DOHH2 (cell line): ENCODE results near the gene ATP6V0E1.

ENCODE experiments used
- H3F3A ChIP-seq: fragments of 200-600 bp; sonication (generic), shearing (Covaris generic); 2 replicates; pipeline ENCODE4 v1.6.0; 2016; ENCODE audit warnings: antibody characterized with exemption, mild to moderate bottlenecking; ENCODE audit not compliant: control insufficient read depth, insufficient read depth
- H3K27ac ChIP-seq: fragments of 200-600 bp; sonication (generic); 2 replicates; pipeline ENCODE4 v1.5.1; 2014; ENCODE audit warnings: low read depth, mild to moderate bottlenecking, low read length, moderate library complexity
- H3K27me3 ChIP-seq: fragments of 200-600 bp; sonication (generic); 2 replicates; pipeline ENCODE4 v1.6.1; 2014; ENCODE audit warnings: mild to moderate bottlenecking, low read length, mixed read lengths; ENCODE audit not compliant: control insufficient read depth
- H3K36me3 ChIP-seq: fragments of 200-600 bp; sonication (generic); 2 replicates; pipeline ENCODE4 v1.6.1; 2014; ENCODE audit warnings: mild to moderate bottlenecking, low read length, moderate library complexity, mixed read lengths; ENCODE audit not compliant: control insufficient read depth
- H3K4me1 ChIP-seq: fragments of 200-600 bp; sonication (generic); 2 replicates; pipeline ENCODE4 v1.6.1; 2014; ENCODE audit warnings: mild to moderate bottlenecking, low read length, mixed read lengths; ENCODE audit not compliant: control insufficient read depth
- H3K4me2 ChIP-seq: fragments of 200-600 bp; sonication (generic); 2 replicates; pipeline ENCODE4 v1.6.0; 2014; ENCODE audit warnings: mild to moderate bottlenecking, low read length, moderate library complexity
- H3K4me3 ChIP-seq: fragments of 200-600 bp; sonication (generic); 2 replicates; pipeline ENCODE4 v1.5.1; 2014; ENCODE audit warnings: mild to moderate bottlenecking, low read length, mixed read lengths
- H3K79me2 ChIP-seq: fragments of 200-600 bp; sonication (generic); 2 replicates; pipeline ENCODE4 v1.6.1; 2014; ENCODE audit warnings: mild to moderate bottlenecking, low read length, mixed read lengths; ENCODE audit not compliant: control insufficient read depth
- H3K9me2 ChIP-seq: fragments of 200-600 bp; sonication (generic); replicated peaks from 2 replicates; pipeline ENCODE4 v1.6.1; 2014; ENCODE audit warnings: mild to moderate bottlenecking, low read length, mixed read lengths; ENCODE audit not compliant: control insufficient read depth
- H3K9me3 ChIP-seq: fragments of 200-600 bp; sonication (generic); 2 replicates; pipeline ENCODE4 v1.6.1; 2014; ENCODE audit warnings: antibody characterized with exemption, low read length, mixed read lengths; ENCODE audit not compliant: control insufficient read depth, insufficient read depth
- H4K20me1 ChIP-seq: fragments of 200-600 bp; sonication (generic); 2 replicates; pipeline ENCODE4 v1.6.0; 2014; ENCODE audit warnings: low read depth, mild to moderate bottlenecking, antibody characterized with exemption, low read length, moderate library complexity; ENCODE audit not compliant: control insufficient read depth, insufficient read depth
- CTCF ChIP-seq: fragments of 200-600 bp; sonication (generic); IDR thresholded peaks from one replicate; pipeline ENCODE4 v1.5.1; 2014; ENCODE audit warnings: antibody characterized with exemption, mild to moderate bottlenecking, low read depth, low read length; ENCODE audit not compliant: poor library complexity, severe bottlenecking
- EZH2phosphoT487 ChIP-seq: fragments of 200-600 bp; sonication (generic); IDR thresholded peaks from 2 replicates; pipeline ENCODE4 v1.6.1; 2017; ENCODE audit warnings: borderline replicate concordance, mild to moderate bottlenecking, antibody characterized with exemption, low read length, moderate library complexity, mixed read lengths

The ATP6V0E1 gene

GRCh38 chr5:172946146-172946545, 37.4 kb upstream of the ATP6V0E1 start:
- Histone ChIP-seq H3F3A (no peaks in the 10 kb centered on the region), H3K9me2 (no peaks in the 10 kb centered on the region), H3K4me1 (no peaks in the 10 kb centered on the region), H3K4me3 (no peak overlapping the region), H4K20me1 (no peaks in the 10 kb centered on the region; the same call in 1 of the 2 replicates), H3K27me3 (no peaks in the 10 kb centered on the region), H3K27ac (no peak overlapping the region), H3K79me2 (no peaks in the 10 kb centered on the region), H3K36me3 (no peaks in the 10 kb centered on the region), H3K4me2 (no peak overlapping the region), H3K9me3 (no peaks in the 10 kb centered on the region)
- TF ChIP-seq CTCF (no peak), EZH2phosphoT487 (no peak)

GRCh38 chr5:172949426-172949825, 34.1 kb upstream of the ATP6V0E1 start:
- no peaks in the 10 kb centered on the region for H3K36me3 ChIP-seq
- H3K4me2 ChIP-seq, result no peak overlapping the region
- H3K27me3 ChIP-seq, result no peaks in the 10 kb centered on the region
- no peaks in the 10 kb centered on the region for H3F3A ChIP-seq
- H3K4me3 ChIP-seq, result no peak overlapping the region
- H4K20me1 ChIP-seq, result no peaks in the 10 kb centered on the region
- TF ChIP-seq CTCF, result no peak
- no peak for TF ChIP-seq EZH2phosphoT487
- no peaks in the 10 kb centered on the region for H3K9me3 ChIP-seq
- H3K79me2 ChIP-seq, result no peaks in the 10 kb centered on the region
- no peak overlapping the region for H3K27ac ChIP-seq
- no peaks in the 10 kb centered on the region for H3K4me1 ChIP-seq
- no peaks in the 10 kb centered on the region for H3K9me2 ChIP-seq

GRCh38 chr5:172950176-172950965, 33.2 kb upstream of the ATP6V0E1 start:
- H3F3A ChIP-seq, result no peaks in the 10 kb centered on the region
- H3K79me2 ChIP-seq, result no peaks in the 10 kb centered on the region
- no peaks in the 10 kb centered on the region for H3K9me2 ChIP-seq
- no peaks in the 10 kb centered on the region for H3K27me3 ChIP-seq
- H3K4me3 ChIP-seq, result no peak overlapping the region
- no peaks in the 10 kb centered on the region for H3K4me1 ChIP-seq
- no peak for TF ChIP-seq CTCF
- TF ChIP-seq EZH2phosphoT487, result no peak
- no peaks in the 10 kb centered on the region for H3K9me3 ChIP-seq
- no peaks in the 10 kb centered on the region for H4K20me1 ChIP-seq
- no peak overlapping the region for H3K27ac ChIP-seq
- H3K4me2 ChIP-seq, result no peak overlapping the region
- H3K36me3 ChIP-seq, result no peaks in the 10 kb centered on the region
